ENCODE measurements around the gene NT5DC2.

The NT5DC2 gene

DNA sequence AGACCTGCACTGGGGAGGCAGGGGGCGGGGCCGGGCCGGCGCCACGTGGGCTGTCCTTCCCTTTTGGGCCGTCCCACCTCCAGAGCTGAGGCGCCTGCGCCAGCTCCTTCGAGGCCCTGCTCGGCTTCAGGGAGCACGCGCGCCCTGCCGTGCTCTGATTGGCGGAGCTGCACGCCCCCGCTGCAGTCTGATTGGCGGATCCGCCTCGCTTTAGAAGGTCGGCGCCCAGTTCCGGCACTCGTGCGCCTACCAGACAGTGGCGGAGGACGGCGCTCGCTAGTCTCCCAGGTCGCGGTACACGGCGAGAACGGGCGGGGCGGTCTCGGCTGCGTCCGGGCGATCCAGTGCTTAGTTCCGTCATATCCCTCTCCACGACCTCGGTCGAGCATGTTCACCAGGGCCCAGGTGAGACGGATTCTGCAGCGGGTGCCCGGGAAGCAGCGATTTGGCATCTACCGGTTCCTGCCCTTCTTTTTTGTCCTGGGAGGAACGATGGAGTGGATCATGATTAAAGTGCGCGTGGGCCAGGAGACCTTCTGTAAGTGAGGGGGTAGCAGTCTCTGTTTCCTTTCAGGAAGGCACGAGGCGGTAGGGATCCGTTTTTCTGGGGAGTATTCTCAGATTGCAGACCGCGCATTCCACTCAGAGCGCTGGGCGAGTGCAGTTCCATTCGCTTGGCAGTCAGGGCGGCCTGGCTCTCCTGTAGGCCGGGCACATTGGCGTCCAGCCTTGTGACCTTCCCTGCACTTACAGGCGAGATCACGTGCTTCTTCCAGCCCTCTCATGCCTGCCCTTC, 2.9 kb upstream of the NT5DC2 start, which contains the start of gene UQCC5:
UQCC5 (plus strand) TSS at position 237 of the 796 bp plus-strand sequence; CDS start at position 388, 151 bp downstream.
- Histone ChIP-seq H3K27ac (ENCODE audit: low read length, poor library complexity, severe bottlenecking) (peak within 1 kb of the TSS; percentile 94), H3K18ac (ENCODE audit: low read depth in 1 of 2, low read length in 2 of 2) (peak within 1 kb of the TSS; percentile 69 to 76), H2BK5ac (ENCODE audit: low read depth, low read length, poor library complexity, severe bottlenecking) (peak within 1 kb of the TSS; percentile 33), H2AK5ac (ENCODE audit: low read length, severe bottlenecking) (peak within 1 kb of the TSS; percentile 27), H3K4ac (ENCODE audit: low read depth in 1 of 2, low read length in 2 of 2) (peak within 1 kb of the TSS; percentile 63 to 79), H3K4me3 (ENCODE audit: insufficient read depth in 1 of 2, low read depth in 1 of 2, low read length in 2 of 2) (peak within 1 kb of the TSS; percentile 82 to 98), H3K36me3 (ENCODE audit: control insufficient read depth in 1 of 2, insufficient read depth in 2 of 2, low read depth in 1 of 2, low read length in 2 of 2) (peaks cover 14 to 26% of the 10 kb centered on the region in 2 experiments), H3K4me2 (ENCODE audit: low read length, poor library complexity, severe bottlenecking) (peak within 1 kb of the TSS; percentile 87), H2AFZ (ENCODE audit: low read depth, low read length) (peak within 1 kb of the TSS; percentile 33), H4K91ac (ENCODE audit: low read length) (peak within 1 kb of the TSS; percentile 70), H4K8ac (ENCODE audit: low read length) (peak within 1 kb of the TSS; percentile 89), H3K27me3 (ENCODE audit: control insufficient read depth in 1 of 2, insufficient read depth in 1 of 2, low read length in 2 of 2) (no peaks in the 10 kb centered on the region), H3K14ac (ENCODE audit: low read length in 2 of 2) (peak within 1 kb of the TSS in 1 of 2 experiments; percentile 22), H3K9ac (ENCODE audit: low read length) (peak within 1 kb of the TSS; percentile 98), H2BK15ac (ENCODE audit: low read depth, poor library complexity, severe bottlenecking) (no peak within 1 kb of the TSS), H3K79me1 (replicated peaks; ENCODE audit: low read length, poor library complexity, severe bottlenecking) (peaks cover 7% of the 10 kb centered on the region), H3K9me3 (ENCODE audit: control insufficient read depth, low read length) (no peaks in the 10 kb centered on the region), H2BK120ac (ENCODE audit: low read depth, low read length) (no peak within 1 kb of the TSS), H2BK12ac (ENCODE audit: low read length in 2 of 2) (peak within 1 kb of the TSS in 1 of 2 experiments; percentile 70), H3K4me1 (ENCODE audit: control insufficient read depth, insufficient read depth, low read depth, low read length) (peaks cover 33% of the 10 kb centered on the region), H3K23ac (ENCODE audit: low read length in 2 of 2) (peak within 1 kb of the TSS; percentile 72 to 74)
- 0% methylated on average over 57 of the region's 65 CpGs for WGBS
- DNase-seq, result peak; percentile 98

DNA sequence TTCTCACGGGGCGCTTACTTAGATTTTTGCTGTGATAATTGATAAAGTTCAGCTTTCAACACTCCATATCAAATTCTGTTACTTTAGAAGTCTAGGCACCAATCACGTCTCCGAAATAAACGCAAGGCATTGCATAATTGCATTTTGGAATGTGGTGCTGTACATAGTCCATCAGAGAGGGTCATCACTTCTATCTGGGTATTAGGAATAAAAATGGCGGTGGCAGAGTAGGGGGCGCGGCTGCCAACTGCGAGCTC, 2.4 kb upstream of the NT5DC2 start:
- no peaks in the 10 kb centered on the region for H3K9me3 ChIP-seq (ENCODE audit: control insufficient read depth, low read length)
- no peak overlapping the region for H2BK15ac ChIP-seq (ENCODE audit: low read depth, poor library complexity, severe bottlenecking)
- H3K4me2 ChIP-seq (ENCODE audit: low read length, poor library complexity, severe bottlenecking), result peak overlapping the region; percentile 59
- H4K91ac ChIP-seq (ENCODE audit: low read length), result no peak overlapping the region
- no peak overlapping the region for H4K8ac ChIP-seq (ENCODE audit: low read length)
- peaks cover 15 to 20% of the 10 kb centered on the region in 2 experiments for H3K36me3 ChIP-seq (ENCODE audit: control insufficient read depth in 1 of 2, insufficient read depth in 2 of 2, low read depth in 1 of 2, low read length in 2 of 2)
- no peak for DNase-seq
- no peak overlapping the region for H3K23ac ChIP-seq (ENCODE audit: low read length in 2 of 2)
- no peak overlapping the region for H2AFZ ChIP-seq (ENCODE audit: low read depth, low read length)
- no peak overlapping the region for H2BK120ac ChIP-seq (ENCODE audit: low read depth, low read length)
- peaks cover 6% of the 10 kb centered on the region for H3K79me1 ChIP-seq (replicated peaks; ENCODE audit: low read length, poor library complexity, severe bottlenecking)
- H3K18ac ChIP-seq (ENCODE audit: low read depth in 1 of 2, low read length in 2 of 2), result no peak overlapping the region
- H3K14ac ChIP-seq (ENCODE audit: low read length in 2 of 2), result no peak overlapping the region
- 28% methylated on average over 7 of the region's 9 CpGs for WGBS
- no peak overlapping the region for H2BK5ac ChIP-seq (ENCODE audit: low read depth, low read length, poor library complexity, severe bottlenecking)
- H2BK12ac ChIP-seq (ENCODE audit: low read length in 2 of 2), result no peak overlapping the region
- peak overlapping the region; percentile 55 for H3K9ac ChIP-seq (ENCODE audit: low read length)
- no peaks in the 10 kb centered on the region for H3K27me3 ChIP-seq (ENCODE audit: control insufficient read depth in 1 of 2, insufficient read depth in 1 of 2, low read length in 2 of 2)
- H3K27ac ChIP-seq (ENCODE audit: low read length, poor library complexity, severe bottlenecking), result no peak overlapping the region
- peak overlapping the region in 1 of 2 experiments; percentile 63 for H3K4ac ChIP-seq (ENCODE audit: low read depth in 1 of 2, low read length in 2 of 2)
- peaks cover 38% of the 10 kb centered on the region for H3K4me1 ChIP-seq (ENCODE audit: control insufficient read depth, insufficient read depth, low read depth, low read length)
- no peak overlapping the region for H2AK5ac ChIP-seq (ENCODE audit: low read length, severe bottlenecking)
- H3K4me3 ChIP-seq (ENCODE audit: insufficient read depth in 1 of 2, low read depth in 1 of 2, low read length in 2 of 2), result peak overlapping the region in 1 of 2 experiments; percentile 67

DNA sequence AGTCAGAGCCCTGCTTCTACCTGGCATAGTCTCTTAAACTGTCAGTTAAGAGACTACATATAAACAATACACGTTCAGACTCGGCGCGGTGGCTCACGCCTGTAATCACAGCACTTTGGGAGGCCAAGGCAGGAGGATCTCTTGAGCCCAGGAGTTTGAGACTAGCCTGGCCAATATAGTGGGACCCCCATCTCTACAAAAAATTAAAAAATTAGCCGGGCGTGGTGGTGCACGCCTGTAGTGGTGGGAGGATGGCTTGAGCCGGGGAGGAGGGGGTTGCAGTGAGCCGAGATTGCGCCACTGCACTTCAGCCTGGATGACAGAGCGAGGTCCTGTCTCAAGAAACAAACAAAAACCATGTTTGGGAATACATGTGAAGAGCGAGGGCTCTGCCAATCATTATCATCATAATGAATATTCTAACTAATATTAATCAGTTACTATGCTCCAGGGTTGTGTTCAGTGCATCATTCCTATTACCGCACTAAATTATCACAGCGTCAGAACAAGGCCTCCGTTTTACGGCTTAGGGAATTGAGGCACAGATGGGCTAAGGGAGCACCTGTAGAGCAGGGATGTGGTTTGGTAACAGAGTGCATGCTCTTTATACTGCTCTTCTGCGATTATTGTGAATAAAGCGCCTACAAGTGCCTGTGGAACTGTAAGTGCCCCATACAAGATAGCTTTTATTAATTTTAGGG, 1.9 kb upstream of the NT5DC2 start:
- Histone ChIP-seq H3K79me1 (replicated peaks; ENCODE audit: low read length, poor library complexity, severe bottlenecking) (peaks cover 6% of the 10 kb centered on the region), H3K9me3 (ENCODE audit: control insufficient read depth, low read length) (no peaks in the 10 kb centered on the region), H3K36me3 (ENCODE audit: control insufficient read depth in 1 of 2, insufficient read depth in 2 of 2, low read depth in 1 of 2, low read length in 2 of 2) (peaks cover 16 to 18% of the 10 kb centered on the region in 2 experiments), H3K23ac (ENCODE audit: low read length in 2 of 2) (no peak overlapping the region), H3K9ac (ENCODE audit: low read length) (peak overlapping the region; percentile 80), H2AFZ (ENCODE audit: low read depth, low read length) (no peak overlapping the region), H2AK5ac (ENCODE audit: low read length, severe bottlenecking) (no peak overlapping the region), H3K4me2 (ENCODE audit: low read length, poor library complexity, severe bottlenecking) (no peak overlapping the region), H3K4me1 (ENCODE audit: control insufficient read depth, insufficient read depth, low read depth, low read length) (peaks cover 43% of the 10 kb centered on the region), H3K27me3 (ENCODE audit: control insufficient read depth in 1 of 2, insufficient read depth in 1 of 2, low read length in 2 of 2) (no peaks in the 10 kb centered on the region), H2BK15ac (ENCODE audit: low read depth, poor library complexity, severe bottlenecking) (no peak overlapping the region), H4K91ac (ENCODE audit: low read length) (no peak overlapping the region), H3K14ac (ENCODE audit: low read length in 2 of 2) (no peak overlapping the region), H3K4me3 (ENCODE audit: insufficient read depth in 1 of 2, low read depth in 1 of 2, low read length in 2 of 2) (peak overlapping the region in 1 of 2 experiments; percentile 85), H2BK12ac (ENCODE audit: low read length in 2 of 2) (peak overlapping the region in 1 of 2 experiments; percentile 68), H3K27ac (ENCODE audit: low read length, poor library complexity, severe bottlenecking) (no peak overlapping the region), H2BK5ac (ENCODE audit: low read depth, low read length, poor library complexity, severe bottlenecking) (no peak overlapping the region), H3K18ac (ENCODE audit: low read depth in 1 of 2, low read length in 2 of 2) (no peak overlapping the region), H4K8ac (ENCODE audit: low read length) (no peak overlapping the region), H2BK120ac (ENCODE audit: low read depth, low read length) (no peak overlapping the region), H3K4ac (ENCODE audit: low read depth in 1 of 2, low read length in 2 of 2) (peak overlapping the region in 1 of 2 experiments; percentile 63)
- no peak for DNase-seq
- WGBS, result 94% methylated on average over 17 of the region's 19 CpGs
